Transverse colon (tissue), 4 donors: ENCODE data around the gene GABRD. TPM values are rescaled to one million over a fixed set of nuclear protein-coding genes. Genes with fewer than 3 reads are reported as not detected.
A peak's percentile ranks its signal among the peaks of the same experiment; 100 is the strongest.

ENCODE experiments used
- DNase-seq: peaks from one replicate; pipeline ENCODE4 v3.0.0-alpha.2; 2019
- H3K27ac ChIP-seq, 4 donors: fragments of 200-600 bp; sonication (generic); 2 replicates each; pipeline ENCODE4 v1.5.1; 2016 to 2018; ENCODE audit warnings: inconsistent platforms in 4 of 4
- H3K27me3 ChIP-seq: fragments of 200-600 bp; sonication (generic); 2 replicates; pipeline ENCODE4 v1.5.1; 2017; ENCODE audit warnings: inconsistent platforms
- H3K36me3 ChIP-seq, 4 donors: fragments of 200-600 bp; sonication (generic); 2 replicates each; pipeline ENCODE4 v1.5.1; 2017 to 2019; ENCODE audit warnings: inconsistent platforms in 4 of 4
- H3K4me1 ChIP-seq, 4 donors: fragments of 200-600 bp; sonication (generic); 2 replicates each; pipeline ENCODE4 v1.5.1; 2017 to 2020; ENCODE audit warnings: inconsistent platforms in 4 of 4
- H3K4me3 ChIP-seq, 4 donors: fragments of 200-600 bp; sonication (generic); 1 replicate in 1 of 4; 2 replicates in 3 of 4; pipeline versions ENCODE4 v1.5.1 to v1.6.1; 2017 to 2019; ENCODE audit warnings: inconsistent platforms in 4 of 4
- H3K9me3 ChIP-seq, 2 donors: fragments of 200-600 bp; sonication (generic); 2 replicates each; pipeline ENCODE4 v1.5.1; 2017 to 2019; ENCODE audit warnings: inconsistent platforms in 2 of 2
- CTCF ChIP-seq, 5 experiments: fragments of 200-600 bp in 3 of 5; fragments of 450-650 bp in 2 of 5; sonication (generic) in 3 of 5; IDR thresholded peaks; 1 replicate in 2 of 5; 2 replicates in 3 of 5; pipeline ENCODE4 v1.5.1; 2016 to 2017; ENCODE audit warnings: antibody characterized with exemption in 5 of 5, inconsistent platforms in 3 of 5, mild to moderate bottlenecking in 2 of 5, moderate library complexity in 1 of 5
- EP300 ChIP-seq: sonication (generic); formaldehyde crosslinking; IDR thresholded peaks from one replicate; pipeline ENCODE4 v1.6.1; 2017; ENCODE audit warnings: antibody characterized with exemption, low read depth
- POLR2A ChIP-seq: fragments of 450-650 bp; IDR thresholded peaks from one replicate; pipeline ENCODE4 v1.6.1; 2016; ENCODE audit warnings: antibody characterized with exemption, mild to moderate bottlenecking, moderate library complexity
- POLR2AphosphoS5 ChIP-seq, 3 donors: sonication (generic); formaldehyde crosslinking; IDR thresholded peaks; one replicate each; pipeline ENCODE4 v1.6.1; 2016; ENCODE audit warnings: antibody characterized with exemption in 3 of 3
- WGBS, 2 donors: methylation state at CpG; one replicate each; pipeline ENCODE4 v1.1.5; 2018; ENCODE audit warnings: low coverage in 1 of 2; 5-methylcytosine and 5-hydroxymethylcytosine counted together
- in situ Hi-C, 4 donors: fragments of 200-750 bp; cut with MboI; loops; one replicate each; pipeline versions ENCODE4 v1.15.0 to v1.15.1; 2017; ENCODE audit warnings: low sequenced_read_pairs in 3 of 4, low pct_ligation_motif_present in 1 of 4, low pct_unique_long_range_greater_than_20kb in 1 of 4
- intact Hi-C: fragments of 100-400 bp; cut with DNase I; formaldehyde crosslinking; loops from one replicate; pipeline ENCODE4 v1.15.1; 2023; ENCODE audit warnings: low total_unique reads
- total RNA-seq, 4 donors: library from RNA; depleted of rRNA; stranded (reverse); fragments of >200 nt; gene quantifications; one replicate each; pipeline ENCODE4 v1.1.0, GENCODE V29; 2016

GABRD gene
- total RNA-seq, 4 donors from 2014 or later: not detected

GRCh38 chr1:2025491-2025981 lies 6.4 kb downstream of the GABRD start:
- Histone ChIP-seq H3K9me3 (no peaks in the 10 kb centered on the region), H3K4me3 (peak overlapping the region in 1 of 4 donors; percentile 3), H3K27me3 (peaks cover 44% of the 10 kb centered on the region), H3K4me1 (no peaks in the 10 kb centered on the region), H3K36me3 (no peaks in the 10 kb centered on the region), H3K27ac (peak overlapping the region in 1 of 4 donors; percentile 12)
- in situ Hi-C loops (no loop called here), intact Hi-C loops (loop anchor here (10.0 kb wide), 1 partner anchor 71 kb away; no protein-coding TSS in a partner anchor)
- DNase-seq: peak; percentile 27
- TF ChIP-seq POLR2AphosphoS5 (IDR thresholded peaks at IDR 0.05) (no peak), EP300 (no peak), CTCF (IDR thresholded peaks at IDR 0.05) (no peak), POLR2A (no peak)
- WGBS, 2 donors: 62% methylated on average over 20 of the region's 39 CpGs; no CpG with 5 or more reads in 1 of the 2 donors

- Histone ChIP-seq H3K36me3 (no peaks in the 10 kb centered on the region), H3K27me3 (peaks cover 19% of the 10 kb centered on the region), H3K4me1 (no peaks in the 10 kb centered on the region), H3K27ac (no peak overlapping the region), H3K4me3 (no peak overlapping the region), H3K9me3 (no peaks in the 10 kb centered on the region)
- no peak for DNase-seq
- TF ChIP-seq POLR2AphosphoS5 (IDR thresholded peaks at IDR 0.05) (no peak), EP300 (no peak), CTCF (IDR thresholded peaks at IDR 0.05) (no peak), POLR2A (no peak)
- WGBS, 2 donors: 89% methylated on average over 46 of the region's 46 CpGs; no CpG with 5 or more reads in 1 of the 2 donors
- intact Hi-C loops (loop anchor here (10.0 kb wide), 1 partner anchor 73 kb away; no protein-coding TSS in a partner anchor), in situ Hi-C loops (no loop called here)
These were observed 8.9 kb downstream of the GABRD start for GRCh38 chr1:2027961-2028583.

GRCh38 chr1:2028870-2029560 lies 9.9 kb downstream of the GABRD start:
- TF ChIP-seq POLR2AphosphoS5 (IDR thresholded peaks at IDR 0.05): no peak
- TF ChIP-seq EP300: no peak
- TF ChIP-seq POLR2A: no peak
- no peak for TF ChIP-seq CTCF (IDR thresholded peaks at IDR 0.05)
- in situ Hi-C loops: no loop called here
- Histone ChIP-seq H3K36me3 (no peaks in the 10 kb centered on the region), H3K9me3 (no peaks in the 10 kb centered on the region), H3K27ac (no peak overlapping the region), H3K4me1 (no peaks in the 10 kb centered on the region), H3K27me3 (peaks cover 10% of the 10 kb centered on the region), H3K4me3 (no peak overlapping the region)
- WGBS, 2 donors: 88% methylated on average over 21 of the region's 26 CpGs; no CpG with 5 or more reads in 1 of the 2 donors
- no peak for DNase-seq
- intact Hi-C loops: loop anchor here (10.0 kb wide), 1 partner anchor 74 kb away; no protein-coding TSS in a partner anchor

GRCh38 chr1:2029561-2029960 lies 10.4 kb downstream of the GABRD start:
- in situ Hi-C loops (no loop called here), intact Hi-C loops (loop anchor here (10.0 kb wide), 1 partner anchor 75 kb away; no protein-coding TSS in a partner anchor)
- Histone ChIP-seq H3K36me3 (no peaks in the 10 kb centered on the region), H3K4me3 (no peak overlapping the region), H3K27me3 (peaks cover 6% of the 10 kb centered on the region), H3K9me3 (no peaks in the 10 kb centered on the region), H3K4me1 (no peaks in the 10 kb centered on the region), H3K27ac (no peak overlapping the region)
- no peak for TF ChIP-seq POLR2AphosphoS5 (IDR thresholded peaks at IDR 0.05)
- TF ChIP-seq EP300: no peak
- TF ChIP-seq CTCF (IDR thresholded peaks at IDR 0.05): no peak
- TF ChIP-seq POLR2A: no peak
- DNase-seq: no peak
- WGBS, 2 donors: 87% methylated on average over 15 of the region's 15 CpGs; no CpG with 5 or more reads in 1 of the 2 donors
